Testis (tissue), 2 donors: ENCODE data around the gene FBXO40.
"Not testable (repeated sequence)": the region's sequence is repeated elsewhere in the genome, so short reads cannot be mapped to it uniquely, and the experiment has no call there.

Source experiments
- CTCF ChIP-seq, 3 experiments: fragments of 450-650 bp in 2 of 3; fragments of 200-600 bp in 1 of 3; sonication (generic) in 1 of 3; IDR thresholded peaks; one replicate each; pipeline ENCODE4 v1.5.1; 2016 to 2019; ENCODE audit warnings: antibody characterized with exemption in 3 of 3, mild to moderate bottlenecking in 2 of 3, moderate library complexity in 1 of 3
- POLR2A ChIP-seq: fragments of 450-650 bp; IDR thresholded peaks from one replicate; pipeline ENCODE4 v1.6.1; 2017; ENCODE audit warnings: antibody characterized with exemption, mild to moderate bottlenecking, moderate library complexity

- not testable (repeated sequence) for TF ChIP-seq CTCF (IDR thresholded peaks at IDR 0.05); POLR2A
Measured at GRCh38 chr3:121593806-121594205, 627 bp downstream of the FBXO40 start.
